ENCODE results near the gene FBXO36. TPM values are rescaled to one million over a fixed set of nuclear protein-coding genes. Genes with fewer than 3 reads are reported as not detected.

The FBXO36 gene
- total RNA-seq, 1 experiment from 2014 or later, result 3.8 TPM

- H3K9me2 ChIP-seq (ENCODE audit: insufficient read depth), result no peaks in the 10 kb centered on the region
- no peaks in the 10 kb centered on the region for H3K36me3 ChIP-seq (ENCODE audit: control insufficient read depth in 1 of 2, insufficient read depth in 2 of 2, low read length in 2 of 2)
- DNase-seq (ENCODE audit: low read depth, low spot score), result peak; percentile 46
- H3K4me1 ChIP-seq (ENCODE audit: control insufficient read depth in 1 of 2, insufficient read depth in 2 of 2, low read length in 2 of 2), result peaks cover 2 to 7% of the 10 kb centered on the region in 2 experiments; a peak in 2 of 4 replicates
- H3K27ac ChIP-seq (ENCODE audit: low read depth, low read length), result no peak overlapping the region
- POLR2A ChIA-PET, result no interaction called here
- H3K4me2 ChIP-seq (ENCODE audit: low read length), result peak overlapping the region; percentile 6; the same call in 1 of the 2 replicates
- peak; percentile 80 for ATAC-seq
- peak overlapping the region; percentile 13 for H2AFZ ChIP-seq (ENCODE audit: low read depth, low read length, poor library complexity, severe bottlenecking)
- H3K79me2 ChIP-seq (ENCODE audit: insufficient read depth, low read length), result no peaks in the 10 kb centered on the region
- intact Hi-C loops (cut with micrococcal nuclease), result loop anchor here (1.0 to 10.0 kb wide), 3 partner anchors 152 to 807 kb away; no protein-coding TSS in a partner anchor
- RAD21 ChIA-PET (ENCODE audit: low non-redundant PET in 1 of 2, low total read pairs in 2 of 2, uncharacterized antibody in 2 of 2, unreplicated experiment in 2 of 2), result interaction anchor here (0.8 to 1.5 kb wide), 3 partner anchors 59 to 152 kb away, joined by 4 to 5 read pairs (median 4); no protein-coding TSS in a partner anchor
- CTCF ChIA-PET, result interaction anchor here (0.6 to 2.2 kb wide), 13 partner anchors 14 to 790 kb away, joined by 3 to 30 read pairs (median 4); partner anchors contain the start of gene SLC16A14
- H4K20me1 ChIP-seq (ENCODE audit: insufficient read depth), result no peaks in the 10 kb centered on the region
- H3K9ac ChIP-seq (ENCODE audit: low read length), result no peak overlapping the region
- no peaks in the 10 kb centered on the region for H3K9me3 ChIP-seq (ENCODE audit: control insufficient read depth in 1 of 2, insufficient read depth in 1 of 2, low read depth in 1 of 2, low read length in 2 of 2)
- TF ChIP-seq SP1 (IDR thresholded peaks at IDR 0.05; ENCODE audit: low read depth) (no peak), SRF (IDR thresholded peaks at IDR 0.05; ENCODE audit: low read depth) (no peak), FOSL1 (IDR thresholded peaks at IDR 0.05; ENCODE audit: low read depth) (peak; percentile 5; the same call in 1 of the 2 replicates), POLR2A (IDR thresholded peaks at IDR 0.05; ENCODE audit: borderline replicate concordance, extremely low read depth, insufficient read depth, insufficient read length) (no peak), EZH2 (IDR thresholded peaks at IDR 0.05) (no peak), MAX (IDR thresholded peaks at IDR 0.05) (no peak), REST (IDR thresholded peaks at IDR 0.05; ENCODE audit: low read depth) (no peak), CTCF (IDR thresholded peaks at IDR 0.05 in 2 of 3, conservative IDR thresholded peaks at IDR 0.05 in 1 of 3; ENCODE audit: borderline replicate concordance in 1 of 3, insufficient read depth in 1 of 3, low read depth in 2 of 3, low read length in 2 of 3) (peak; percentile 75 to 93 (median 88)), RAD21 (IDR thresholded peaks at IDR 0.05; ENCODE audit: low read depth) (peak; percentile 92)
- BruUV-seq (replicated peaks), result no TSS peak
- no peak overlapping the region for H3K4me3 ChIP-seq (replicated peaks in 1 of 2; ENCODE audit: low read depth in 1 of 2, low read length in 2 of 2)
- H3K27me3 ChIP-seq (ENCODE audit: insufficient read depth, low read length), result no peaks in the 10 kb centered on the region
Observed at GRCh38 chr2:230007931-230008707, 85.8 kb downstream of the FBXO36 start.

Measured in HCT116 (cell line).